ENCODE measurements around the gene PFKFB3.
"Not testable (repeated sequence)": the region's sequence is repeated elsewhere in the genome, so short reads cannot be mapped to it uniquely, and the experiment has no call there.

The PFKFB3 gene

GRCh38 chr10:6162589-6163356 is 40.0 kb upstream of the PFKFB3 start:
- peaks cover 0 to 27% (median 12%) of the 10 kb centered on the region in 4 donors for H3K4me1 ChIP-seq
- peaks cover 0 to 11% (median 0%) of the 10 kb centered on the region in 3 donors for H3K36me3 ChIP-seq

GRCh38 chr10:6163364-6164270 is 39.1 kb upstream of the PFKFB3 start:
- no peaks in the 10 kb centered on the region for H3K27me3 ChIP-seq
- H3K4me1 ChIP-seq, result peaks cover 0 to 27% (median 12%) of the 10 kb centered on the region in 4 donors
- H3K27ac ChIP-seq, result peak overlapping the region; percentile 79 to 87
- intact Hi-C loops (cut with DNase I; ENCODE audit: low total_unique reads), result loop anchor here (5.0 kb wide), 1 partner anchor 39 kb away; the partner anchor contains the start of gene PFKFB3
- H3K9me3 ChIP-seq, result no peaks in the 10 kb centered on the region
- peak in 1 of 2 experiments; percentile 20 for TF ChIP-seq CTCF (IDR thresholded peaks at IDR 0.05)
- peak overlapping the region; percentile 71 to 79 for H3K4me3 ChIP-seq
- DNase-seq, result peak; percentile 81 to 95
- H3K36me3 ChIP-seq, result peaks cover 0 to 11% (median 0%) of the 10 kb centered on the region in 3 donors

More at GRCh38 chr10:6162589-6163356, 40.0 kb upstream of the PFKFB3 start:
- intact Hi-C loops (cut with DNase I; ENCODE audit: low total_unique reads), result loop anchor here (5.0 kb wide), 1 partner anchor 40 kb away; the partner anchor contains the start of gene PFKFB3
- no peaks in the 10 kb centered on the region for H3K27me3 ChIP-seq
- no peaks in the 10 kb centered on the region for H3K9me3 ChIP-seq
- peak overlapping the region; percentile 72 to 79 for H3K27ac ChIP-seq
- no peak for TF ChIP-seq CTCF (IDR thresholded peaks at IDR 0.05)
- H3K4me3 ChIP-seq, result peak overlapping the region; percentile 71 to 79
- DNase-seq, result no peak

DNA sequence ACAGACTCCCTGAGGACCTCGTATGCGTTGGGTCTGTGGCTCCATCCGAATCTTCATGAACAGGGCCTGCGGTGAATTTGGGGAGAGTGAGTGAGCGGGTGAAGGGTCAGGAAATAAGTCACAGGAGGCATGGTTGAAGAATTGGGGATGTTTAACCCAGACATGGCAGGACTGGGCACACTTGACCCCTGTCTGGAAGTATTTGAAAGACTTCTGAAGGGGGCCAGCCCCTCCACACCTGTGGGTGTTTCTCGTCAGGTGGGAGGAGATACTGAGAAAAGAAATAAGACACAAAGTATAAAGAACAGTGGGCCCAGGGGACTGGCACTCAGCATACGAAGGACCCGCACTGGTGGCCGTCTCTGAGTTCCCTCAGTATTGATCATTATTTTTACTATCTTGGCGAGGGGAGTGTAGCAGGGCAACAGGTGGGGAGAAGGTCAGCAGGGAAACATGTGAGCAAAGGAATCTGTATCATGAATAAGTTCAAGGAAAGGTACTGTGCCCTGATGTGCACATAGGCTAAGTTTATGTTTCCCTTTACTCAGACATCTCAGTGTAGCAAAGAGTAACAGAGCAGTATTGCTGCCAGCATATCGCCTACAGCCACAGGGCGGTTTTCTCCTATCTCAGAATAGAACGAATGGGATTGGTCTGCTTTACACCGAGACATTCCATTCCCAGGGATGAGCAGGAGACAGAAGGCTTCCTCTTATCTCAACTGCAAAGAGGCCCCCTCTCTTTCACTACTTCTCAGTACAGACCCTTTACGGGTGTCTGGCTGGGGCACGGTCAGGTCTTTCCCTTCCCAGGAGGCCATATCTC is 38.2 kb upstream of the PFKFB3 start:
- Histone ChIP-seq H3K36me3 (peaks cover 0 to 11% (median 0%) of the 10 kb centered on the region in 3 donors), H3K27me3 (no peaks in the 10 kb centered on the region), H3K4me1 (peaks cover 0 to 29% (median 12%) of the 10 kb centered on the region in 4 donors), H3K4me3 (peak overlapping the region; percentile 71 to 79), H3K9me3 (no peaks in the 10 kb centered on the region), H3K27ac (peak overlapping the region; percentile 79 to 87)
- no peak for TF ChIP-seq CTCF (IDR thresholded peaks at IDR 0.05)
- no peak for DNase-seq
- intact Hi-C loops (cut with DNase I; ENCODE audit: low total_unique reads), result loop anchor here (5.0 kb wide), 1 partner anchor 38 kb away; the partner anchor contains the start of gene PFKFB3

- Histone ChIP-seq H3K36me3 (peaks cover 0 to 11% (median 0%) of the 10 kb centered on the region in 3 donors), H3K27ac (no peak overlapping the region), H3K4me1 (peaks cover 0 to 35% (median 14%) of the 10 kb centered on the region in 4 donors), H3K9me3 (no peaks in the 10 kb centered on the region), H3K4me3 (no peak overlapping the region), H3K27me3 (no peaks in the 10 kb centered on the region)
- DNase-seq, result no peak
- no peak for TF ChIP-seq CTCF (IDR thresholded peaks at IDR 0.05)
- intact Hi-C loops (cut with DNase I; ENCODE audit: low total_unique reads), result no loop called here
These were observed 37.5 kb upstream of the PFKFB3 start for GRCh38 chr10:6165221-6165725.

DNA sequence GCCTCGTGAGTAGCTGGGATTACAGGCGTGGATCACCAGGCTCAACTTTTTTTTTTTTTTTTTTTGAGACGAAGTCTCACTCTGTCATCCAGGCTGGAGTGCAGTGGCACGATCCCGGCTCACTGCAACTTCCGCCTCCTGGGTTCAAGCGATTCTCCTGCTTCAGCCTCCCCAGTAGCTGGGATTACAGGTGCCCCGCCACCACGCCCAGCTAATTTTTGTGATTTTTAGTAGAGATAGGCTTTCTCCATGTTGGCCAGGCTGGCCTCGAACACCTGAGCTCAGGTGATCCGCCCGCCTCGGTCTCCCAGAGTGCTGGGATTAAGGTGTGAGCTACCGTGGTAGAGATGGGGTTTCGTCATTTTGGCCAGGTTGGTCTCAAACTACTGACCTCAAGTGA is 36.8 kb upstream of the PFKFB3 start:
- H3K27ac ChIP-seq; intact Hi-C loops (cut with DNase I; ENCODE audit: low total_unique reads); DNase-seq; H3K27me3 ChIP-seq; H3K4me3 ChIP-seq; H3K9me3 ChIP-seq: not testable (repeated sequence)
- peaks cover 0 to 11% (median 0%) of the 10 kb centered on the region in 3 donors for H3K36me3 ChIP-seq
- H3K4me1 ChIP-seq, result peaks cover 0 to 40% (median 14%) of the 10 kb centered on the region in 4 donors

All from tibial artery (tissue), 4 donors.